ENCODE results near the gene EML6.

The EML6 gene

GRCh38 chr2:54960164-54960563, 236.7 kb downstream of the EML6 start:
- DNase-seq (ENCODE audit: low read depth) = no peak
- no peak for TF ChIP-seq MAX (IDR thresholded peaks at IDR 0.05; ENCODE audit: low read depth, low read length)
- TF ChIP-seq MYC (IDR thresholded peaks at IDR 0.05; ENCODE audit: low read depth, low read length) = no peak
- no peak for TF ChIP-seq CTCF (IDR thresholded peaks at IDR 0.05; ENCODE audit: low read depth, low read length)
- TF ChIP-seq POLR2A (IDR thresholded peaks at IDR 0.05; ENCODE audit: extremely low read depth, insufficient read length) = no peak
- H3K4me3 ChIP-seq (ENCODE audit: low read depth, low read length) = no peak overlapping the region

- no peak overlapping the region for H3K4me3 ChIP-seq (ENCODE audit: low read depth, low read length)
- DNase-seq (ENCODE audit: low read depth) = no peak
- TF ChIP-seq CTCF (IDR thresholded peaks at IDR 0.05; ENCODE audit: low read depth, low read length) = no peak
- no peak for TF ChIP-seq POLR2A (IDR thresholded peaks at IDR 0.05; ENCODE audit: extremely low read depth, insufficient read length)
- TF ChIP-seq MAX (IDR thresholded peaks at IDR 0.05; ENCODE audit: low read depth, low read length) = no peak
- no peak for TF ChIP-seq MYC (IDR thresholded peaks at IDR 0.05; ENCODE audit: low read depth, low read length)
These were observed 239.0 kb downstream of the EML6 start for GRCh38 chr2:54962511-54962910.

- DNase-seq (ENCODE audit: low read depth) = no peak
- no peak overlapping the region for H3K4me3 ChIP-seq (ENCODE audit: low read depth, low read length)
- no peak for TF ChIP-seq POLR2A (IDR thresholded peaks at IDR 0.05; ENCODE audit: extremely low read depth, insufficient read length)
- no peak for TF ChIP-seq CTCF (IDR thresholded peaks at IDR 0.05; ENCODE audit: low read depth, low read length)
- no peak for TF ChIP-seq MAX (IDR thresholded peaks at IDR 0.05; ENCODE audit: low read depth, low read length)
- no peak for TF ChIP-seq MYC (IDR thresholded peaks at IDR 0.05; ENCODE audit: low read depth, low read length)
These were observed 239.5 kb downstream of the EML6 start for GRCh38 chr2:54962935-54963440.

- H3K4me3 ChIP-seq (ENCODE audit: low read depth, low read length) = no peak overlapping the region
- no peak for TF ChIP-seq CTCF (IDR thresholded peaks at IDR 0.05; ENCODE audit: low read depth, low read length)
- no peak for TF ChIP-seq MAX (IDR thresholded peaks at IDR 0.05; ENCODE audit: low read depth, low read length)
- no peak for TF ChIP-seq POLR2A (IDR thresholded peaks at IDR 0.05; ENCODE audit: extremely low read depth, insufficient read length)
- no peak for TF ChIP-seq MYC (IDR thresholded peaks at IDR 0.05; ENCODE audit: low read depth, low read length)
- no peak for DNase-seq (ENCODE audit: low read depth)
These were observed 240.0 kb downstream of the EML6 start for GRCh38 chr2:54963476-54963875.

- DNase-seq (ENCODE audit: low read depth) = no peak
- H3K4me3 ChIP-seq (ENCODE audit: low read depth, low read length) = no peak overlapping the region
- TF ChIP-seq CTCF (IDR thresholded peaks at IDR 0.05; ENCODE audit: low read depth, low read length) (no peak), MAX (IDR thresholded peaks at IDR 0.05; ENCODE audit: low read depth, low read length) (no peak), MYC (IDR thresholded peaks at IDR 0.05; ENCODE audit: low read depth, low read length) (no peak), POLR2A (IDR thresholded peaks at IDR 0.05; ENCODE audit: extremely low read depth, insufficient read length) (no peak)
These were observed 240.8 kb downstream of the EML6 start for GRCh38 chr2:54964271-54964670.
